GM21529 (cell line): Measurements from ENCODE around the gene ZNF101.

Experiments
- ATAC-seq: cut with Tn5 transposase; IDR thresholded peaks from one replicate; pipeline ENCODE4 v1.9.1; 2021; ENCODE audit not compliant: unreplicated experiment

Gene ZNF101

GRCh38 chr19:19704836-19705235, 36.2 kb downstream of the ZNF101 start:
- ATAC-seq: no peak

- no peak for ATAC-seq
Measured at GRCh38 chr19:19710506-19710905, 41.9 kb downstream of the ZNF101 start.

DNA sequence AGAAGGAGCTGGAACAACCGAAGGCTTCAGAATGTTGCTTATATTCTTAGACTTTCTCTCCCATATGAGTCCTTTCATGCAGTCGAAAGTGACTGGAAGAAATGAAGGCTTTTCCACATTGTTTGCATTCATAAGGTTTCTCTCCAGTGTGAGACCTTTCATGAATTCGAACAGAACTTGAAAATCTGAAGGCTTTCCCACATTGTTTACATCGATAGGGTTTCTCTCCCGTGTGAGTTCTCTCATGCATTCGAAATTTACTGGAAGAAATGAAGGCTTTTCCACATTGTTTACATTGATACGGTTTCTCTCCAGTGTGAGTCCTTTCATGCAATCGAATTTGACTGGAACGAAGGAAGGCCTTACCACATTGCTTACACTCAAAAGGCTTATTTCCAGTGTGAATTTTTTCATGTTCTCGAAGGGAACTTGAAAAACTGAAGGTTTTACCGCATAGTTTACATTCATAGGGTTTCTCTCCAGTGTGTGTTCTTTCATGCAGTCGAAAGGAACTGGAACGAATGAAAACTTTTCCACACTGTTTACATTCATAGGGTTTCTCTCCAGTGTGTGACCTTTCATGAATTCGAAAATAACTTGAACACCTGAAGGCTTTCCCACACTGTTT, 42.8 kb downstream of the ZNF101 start:
- ATAC-seq: no peak

GRCh38 chr19:19711934-19712828, 43.5 kb downstream of the ZNF101 start:
- ATAC-seq: no peak

GRCh38 chr19:19719798-19720197, 51.2 kb downstream of the ZNF101 start:
- ATAC-seq: no peak

DNA sequence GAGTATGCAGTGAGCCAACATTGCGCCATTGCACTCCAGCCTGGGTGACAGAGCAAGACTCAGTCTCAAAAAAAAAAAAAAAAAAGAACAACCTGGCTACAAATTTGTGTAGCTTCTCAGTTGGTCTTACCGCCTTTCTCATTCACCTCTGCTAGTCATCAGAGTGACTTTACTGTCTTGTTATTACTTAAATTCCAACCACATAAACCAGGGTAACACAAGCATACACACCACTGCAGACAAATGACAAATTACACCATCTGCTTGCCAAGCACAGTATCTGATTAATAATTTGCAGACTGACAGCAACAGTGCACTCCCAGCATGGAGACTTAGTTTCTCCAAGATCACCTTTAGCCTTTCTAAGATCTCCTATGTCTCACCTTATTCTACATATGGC, 53.3 kb downstream of the ZNF101 start:
- no peak for ATAC-seq

DNA sequence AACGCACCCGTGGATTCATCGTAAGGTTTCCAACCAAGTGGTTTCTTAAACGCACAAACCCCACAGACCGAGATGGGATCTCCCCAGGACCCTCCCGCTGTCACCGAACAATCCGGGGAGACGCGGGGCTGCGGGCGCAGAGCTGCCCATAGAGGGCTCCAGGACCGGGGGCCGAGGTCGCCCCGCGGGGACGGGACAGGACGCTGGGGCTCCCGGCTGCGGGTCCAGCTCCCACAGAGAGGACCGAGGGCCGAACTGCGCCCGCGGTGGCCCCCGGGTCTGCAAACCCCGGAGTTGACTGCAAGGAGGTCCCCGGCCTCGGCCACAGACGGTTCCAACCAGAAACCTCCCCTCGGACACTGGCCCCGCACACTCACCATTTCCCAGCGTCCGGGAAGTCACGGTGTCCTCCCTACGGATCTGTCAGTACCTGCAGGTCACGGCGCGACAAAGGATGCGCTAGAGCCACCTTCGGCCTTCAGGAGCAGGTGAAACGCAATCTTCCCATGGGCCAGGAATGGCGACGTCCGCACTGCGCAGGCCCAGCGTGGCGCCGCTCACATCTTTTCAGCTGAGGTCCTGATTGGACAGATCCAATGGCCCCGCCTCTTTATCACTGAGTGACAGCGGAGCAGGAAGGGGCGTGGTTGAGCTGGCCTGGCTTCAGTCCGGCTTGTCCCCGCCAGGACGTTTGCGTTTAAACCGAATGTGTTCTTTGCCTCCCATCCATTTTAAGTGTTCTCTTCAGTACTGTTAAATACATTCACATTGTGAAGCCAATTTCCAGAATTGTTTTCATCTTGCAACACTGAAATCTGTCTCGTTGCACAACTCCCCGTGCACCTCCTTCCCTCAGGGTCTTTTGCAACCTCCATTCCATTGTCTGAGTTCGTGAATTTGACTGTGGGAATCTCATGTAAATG, 64.2 kb downstream of the ZNF101 start, which contains the start of gene ZNF14:
Gene ZNF14 (minus strand): TSS at position 534 of the 923 bp plus-strand sequence. CDS start 154 bp downstream, at position 380.
- peak; percentile 100 for ATAC-seq
